Measurements from ENCODE around the gene AIG1. TPM values are rescaled to one million over a fixed set of nuclear protein-coding genes. Genes with fewer than 3 reads are reported as not detected.

The AIG1 gene
- total and polyA plus RNA-seq, 2 of the 4 experiments (the other 2 are of a cell fraction), result 21.3 to 27.1 TPM

DNA sequence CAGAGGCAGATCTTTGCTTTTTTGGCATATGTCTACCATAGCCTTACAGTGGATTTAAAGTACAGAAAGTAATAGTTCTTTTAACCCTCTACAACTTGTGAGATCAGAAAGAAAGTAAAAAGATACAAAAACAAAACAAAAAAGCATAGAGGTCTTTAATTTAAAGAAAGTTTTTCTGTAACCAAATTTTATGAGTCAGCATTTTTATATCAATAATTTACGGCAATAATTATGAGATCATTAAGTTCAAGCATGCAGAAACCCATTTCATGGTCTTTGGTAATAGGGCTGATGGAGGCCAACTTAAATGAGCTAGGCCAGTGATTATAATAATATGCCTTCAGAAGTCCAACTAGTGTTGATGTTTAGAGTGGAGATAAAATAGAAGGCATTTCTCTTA is 145.9 kb downstream of the AIG1 start:
- POLR2A ChIA-PET (ENCODE audit: unreplicated experiment), result no interaction called here
- Histone ChIP-seq H3K27me3 (ENCODE audit: control insufficient read depth, insufficient read depth, low read length) (no peaks in the 10 kb centered on the region), H3K27ac (ENCODE audit: insufficient read depth, low read length) (no peak overlapping the region), H3K4me1 (ENCODE audit: control insufficient read depth, insufficient read depth, low read length) (peaks cover 2% of the 10 kb centered on the region; the same call in 1 of the 2 replicates), H3K56ac (ENCODE audit: extremely low read depth, insufficient read depth, low read length) (no peak overlapping the region), H3K4me2 (ENCODE audit: low read depth, low read length) (no peak overlapping the region), H2AK9ac (replicated peaks; ENCODE audit: low read depth, low read length, poor library complexity) (no peak overlapping the region), H3K4ac (ENCODE audit: low read depth, low read length) (no peak overlapping the region), H3K23ac (ENCODE audit: low read depth, low read length) (no peak overlapping the region), H2BK20ac (ENCODE audit: low read depth, low read length) (no peak overlapping the region), H3K4me3 (ENCODE audit: insufficient read depth, low read depth, low read length) (no peak overlapping the region), H2AK5ac (ENCODE audit: low read depth, low read length) (no peak overlapping the region), H4K91ac (ENCODE audit: insufficient read depth, low read depth, low read length) (no peak overlapping the region), H3K9me1 (ENCODE audit: insufficient read depth, low read length) (no peaks in the 10 kb centered on the region), H3K18ac (ENCODE audit: low read depth, low read length) (no peak overlapping the region), H4K8ac (ENCODE audit: low read depth in 2 of 2, low read length in 2 of 2) (no peak overlapping the region), H4K20me1 (ENCODE audit: insufficient read depth, low read length) (no peaks in the 10 kb centered on the region), H3K14ac (replicated peaks; ENCODE audit: low read depth, low read length) (no peak overlapping the region), H3K36me3 (ENCODE audit: control insufficient read depth, insufficient read depth, low read length) (no peaks in the 10 kb centered on the region), H2AFZ (replicated peaks; ENCODE audit: low read length, poor library complexity) (no peak overlapping the region), H3K9ac (ENCODE audit: low read depth, low read length) (no peak overlapping the region), H3K79me1 (ENCODE audit: low read depth in 1 of 2, low read length in 2 of 2) (no peaks in the 10 kb centered on the region), H4K5ac (ENCODE audit: low read depth, low read length) (no peak overlapping the region), H2BK5ac (ENCODE audit: low read depth, low read length, poor library complexity, severe bottlenecking) (no peak overlapping the region), H2BK120ac (ENCODE audit: low read depth, low read length) (no peak overlapping the region), H3K9me3 (ENCODE audit: control insufficient read depth, insufficient read depth, low read length) (0 out of 2 replicates have a peak, but pooled peaks cover 2% of the 10 kb centered on the region), H2BK15ac (ENCODE audit: low read depth, low read length) (no peak overlapping the region)
- peak; percentile 95 for TF ChIP-seq MAFK (IDR thresholded peaks at IDR 0.05; ENCODE audit: low read depth, low read length)
- TF ChIP-seq NFE2L2 (IDR thresholded peaks at IDR 0.05; ENCODE audit: low read depth, low read length), result no peak
- dilution Hi-C loops (cut with HindIII; ENCODE audit: low sequenced_read_pairs, unreplicated experiment), result no loop called here
- BruUV-seq (replicated peaks), result no TSS peak
- CTCF ChIA-PET, result no interaction called here
- DNase-seq (no peak), ATAC-seq (ENCODE audit: low read depth) (no peak)
- WGBS, 2 experiments (ENCODE audit: extremely low coverage in 2 of 2, insufficient read length in 1 of 2), result no CpG with 5 or more reads among the region's 1 CpG
- intact Hi-C loops (cut with micrococcal nuclease), result no loop called here
- in situ Hi-C loops (cut with MboI; ENCODE audit: low sequenced_read_pairs), result no loop called here
